ENCODE data around the gene GNAT2. TPM values are rescaled to one million over a fixed set of nuclear protein-coding genes. Genes with fewer than 3 reads are reported as not detected.

Gene GNAT2
- total RNA-seq, 2 donors from 2014 or later: not detected

DNA sequence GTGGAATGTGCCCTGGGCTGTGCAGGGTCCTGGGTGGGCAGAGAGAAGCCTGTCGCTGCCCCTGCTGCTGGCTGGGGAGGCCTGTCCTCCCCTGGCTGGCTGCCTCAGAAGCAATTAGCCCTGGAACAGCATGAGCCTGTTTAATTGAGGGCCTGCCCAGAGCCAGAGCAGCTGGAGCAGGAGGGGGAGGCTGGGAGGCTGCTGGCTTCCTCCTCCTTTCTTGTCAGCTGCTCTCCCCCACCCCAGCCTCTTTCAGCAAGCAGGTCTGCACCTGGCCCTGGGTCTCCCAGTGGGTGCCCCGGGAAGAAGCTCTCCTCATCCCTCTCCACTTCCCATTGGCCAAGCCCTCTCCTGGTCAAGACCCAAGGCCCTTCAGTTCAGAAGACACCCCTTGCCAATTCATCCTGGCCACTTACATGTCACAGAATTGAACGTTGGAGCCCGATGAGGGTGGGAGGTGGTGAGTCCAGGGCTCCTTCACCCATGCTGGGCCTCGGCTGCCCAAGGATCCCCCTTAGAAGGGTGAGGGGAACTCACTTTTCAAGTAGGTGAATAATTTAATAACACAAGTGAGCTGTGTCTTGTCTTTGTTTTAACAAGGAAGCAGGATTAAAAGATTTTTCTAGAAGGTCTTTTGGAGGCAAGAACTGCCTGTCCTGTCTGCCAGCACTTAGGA is 13.4 kb upstream of the GNAT2 start:
- Histone ChIP-seq H3K9me3 (no peaks in the 10 kb centered on the region), H3K27me3 (replicated peaks; ENCODE audit: insufficient read depth) (no peaks in the 10 kb centered on the region), H3K27ac (no peak overlapping the region), H3K4me1 (ENCODE audit: control insufficient read depth in 1 of 2, low read depth in 2 of 2) (peaks cover 4 to 6% of the 10 kb centered on the region in 2 donors), H3K36me3 (peaks cover 35% of the 10 kb centered on the region), H3K4me3 (no peak overlapping the region)
- TF ChIP-seq, protein P1, sequence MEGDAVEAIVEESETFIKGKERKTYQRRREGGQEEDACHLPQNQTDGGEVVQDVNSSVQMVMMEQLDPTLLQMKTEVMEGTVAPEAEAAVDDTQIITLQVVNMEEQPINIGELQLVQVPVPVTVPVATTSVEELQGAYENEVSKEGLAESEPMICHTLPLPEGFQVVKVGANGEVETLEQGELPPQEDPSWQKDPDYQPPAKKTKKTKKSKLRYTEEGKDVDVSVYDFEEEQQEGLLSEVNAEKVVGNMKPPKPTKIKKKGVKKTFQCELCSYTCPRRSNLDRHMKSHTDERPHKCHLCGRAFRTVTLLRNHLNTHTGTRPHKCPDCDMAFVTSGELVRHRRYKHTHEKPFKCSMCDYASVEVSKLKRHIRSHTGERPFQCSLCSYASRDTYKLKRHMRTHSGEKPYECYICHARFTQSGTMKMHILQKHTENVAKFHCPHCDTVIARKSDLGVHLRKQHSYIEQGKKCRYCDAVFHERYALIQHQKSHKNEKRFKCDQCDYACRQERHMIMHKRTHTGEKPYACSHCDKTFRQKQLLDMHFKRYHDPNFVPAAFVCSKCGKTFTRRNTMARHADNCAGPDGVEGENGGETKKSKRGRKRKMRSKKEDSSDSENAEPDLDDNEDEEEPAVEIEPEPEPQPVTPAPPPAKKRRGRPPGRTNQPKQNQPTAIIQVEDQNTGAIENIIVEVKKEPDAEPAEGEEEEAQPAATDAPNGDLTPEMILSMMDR (IDR thresholded peaks at IDR 0.05): no peak
- DNase-seq (ENCODE audit: low spot score): no peak
- no peak for ATAC-seq (ENCODE audit: insufficient number of reproducible peaks, low FRiP score, low read depth)

DNA sequence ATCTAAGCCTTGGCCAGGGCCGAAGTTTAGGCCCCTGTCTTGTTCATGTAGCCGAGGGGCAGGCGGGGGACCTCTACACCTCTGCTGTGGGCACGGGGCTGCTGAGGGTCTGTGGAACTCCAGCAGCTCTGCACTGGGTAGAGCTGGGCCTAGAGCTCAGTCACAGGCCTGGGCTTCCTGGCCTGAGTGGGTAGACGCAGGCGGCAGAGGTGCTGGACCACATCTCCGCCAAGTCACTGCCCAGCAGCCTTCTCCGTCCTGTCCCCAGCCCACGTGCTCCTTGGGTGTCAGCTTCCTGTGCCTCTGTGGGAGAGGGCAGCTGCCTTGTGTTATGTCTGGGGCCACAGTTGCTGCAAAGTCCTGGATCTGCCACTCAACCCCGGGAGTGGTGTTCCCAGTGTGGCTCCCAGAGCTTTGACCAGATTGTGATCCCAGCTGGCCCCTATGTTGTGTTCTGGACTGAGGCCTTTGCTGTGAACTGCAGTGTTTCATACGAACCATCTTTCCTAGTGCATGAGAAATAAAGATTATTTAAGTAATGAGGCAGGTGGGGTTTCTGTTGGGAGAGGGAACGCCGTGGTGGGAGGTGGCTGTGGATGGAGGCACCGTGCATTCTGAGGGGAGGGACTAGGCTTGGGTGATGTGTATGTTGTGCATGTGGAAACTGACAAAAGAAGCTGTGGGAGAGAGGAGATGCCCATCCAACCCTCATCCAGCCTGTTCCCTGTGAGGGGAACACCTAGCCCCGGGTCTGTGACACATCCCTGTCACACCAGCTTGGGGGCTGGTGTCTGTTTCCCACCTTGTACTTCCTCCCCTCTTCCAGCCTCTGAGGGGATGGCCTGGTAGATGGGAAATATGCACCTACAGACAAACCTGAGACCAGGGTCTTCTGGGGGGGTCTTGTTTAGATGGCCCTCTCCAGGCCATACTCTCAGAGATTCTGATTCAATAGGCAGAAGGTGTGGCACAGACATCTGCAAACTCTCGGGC is 12.4 kb upstream of the GNAT2 start:
- DNase-seq (ENCODE audit: low spot score): no peak
- H3K27ac ChIP-seq: no peak overlapping the region
- ATAC-seq (ENCODE audit: insufficient number of reproducible peaks, low FRiP score, low read depth): no peak

DNA sequence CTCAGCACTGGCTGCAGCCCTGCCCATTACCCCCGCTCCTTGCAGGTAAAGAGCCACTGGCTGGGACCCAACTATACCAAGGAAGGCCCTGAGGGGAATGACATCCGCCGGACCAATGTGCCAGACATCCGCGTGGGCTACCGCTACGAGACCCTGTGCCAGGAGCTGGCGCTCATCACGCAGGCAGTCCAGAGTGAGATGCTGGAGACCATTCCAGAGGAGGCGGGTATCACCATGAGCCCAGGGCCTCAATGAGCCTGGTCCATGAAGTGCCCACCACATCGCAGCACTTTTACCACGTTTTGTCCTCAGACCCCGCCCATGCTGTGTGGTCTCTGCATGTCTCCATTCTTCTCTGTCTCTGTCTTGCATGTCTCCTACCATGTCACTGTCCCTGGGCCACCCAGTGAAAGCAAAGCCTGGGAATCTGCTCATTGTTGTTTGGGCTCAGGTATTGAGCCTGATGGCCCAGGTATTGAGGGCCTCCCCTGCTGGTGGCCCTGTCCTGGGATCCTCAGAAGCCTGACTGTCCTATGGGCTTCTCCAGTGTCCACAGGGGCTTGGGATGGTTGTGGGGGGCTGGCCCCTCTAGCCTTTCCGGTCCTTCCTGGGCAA is 11.6 kb upstream of the GNAT2 start:
- no peak overlapping the region for H3K4me3 ChIP-seq
- H3K9me3 ChIP-seq: no peaks in the 10 kb centered on the region
- H3K27ac ChIP-seq: no peak overlapping the region
- peaks cover 52% of the 10 kb centered on the region for H3K36me3 ChIP-seq
- ATAC-seq (ENCODE audit: insufficient number of reproducible peaks, low FRiP score, low read depth) (no peak), DNase-seq (ENCODE audit: low spot score) (no peak)
- peaks cover under 1 to 3% of the 10 kb centered on the region in 2 donors for H3K4me1 ChIP-seq (ENCODE audit: control insufficient read depth in 1 of 2, low read depth in 2 of 2)
- H3K27me3 ChIP-seq (replicated peaks; ENCODE audit: insufficient read depth): no peaks in the 10 kb centered on the region
- TF ChIP-seq, protein P1 (IDR thresholded peaks at IDR 0.05): no peak

More for the DNA sequence above, 12.4 kb upstream of the GNAT2 start:
- Histone ChIP-seq H3K27me3 (replicated peaks; ENCODE audit: insufficient read depth) (no peaks in the 10 kb centered on the region), H3K9me3 (no peaks in the 10 kb centered on the region), H3K4me3 (no peak overlapping the region), H3K4me1 (ENCODE audit: control insufficient read depth in 1 of 2, low read depth in 2 of 2) (peaks cover 4 to 6% of the 10 kb centered on the region in 2 donors), H3K36me3 (peaks cover 44% of the 10 kb centered on the region)
- TF ChIP-seq, protein P1 (IDR thresholded peaks at IDR 0.05): no peak

DNA sequence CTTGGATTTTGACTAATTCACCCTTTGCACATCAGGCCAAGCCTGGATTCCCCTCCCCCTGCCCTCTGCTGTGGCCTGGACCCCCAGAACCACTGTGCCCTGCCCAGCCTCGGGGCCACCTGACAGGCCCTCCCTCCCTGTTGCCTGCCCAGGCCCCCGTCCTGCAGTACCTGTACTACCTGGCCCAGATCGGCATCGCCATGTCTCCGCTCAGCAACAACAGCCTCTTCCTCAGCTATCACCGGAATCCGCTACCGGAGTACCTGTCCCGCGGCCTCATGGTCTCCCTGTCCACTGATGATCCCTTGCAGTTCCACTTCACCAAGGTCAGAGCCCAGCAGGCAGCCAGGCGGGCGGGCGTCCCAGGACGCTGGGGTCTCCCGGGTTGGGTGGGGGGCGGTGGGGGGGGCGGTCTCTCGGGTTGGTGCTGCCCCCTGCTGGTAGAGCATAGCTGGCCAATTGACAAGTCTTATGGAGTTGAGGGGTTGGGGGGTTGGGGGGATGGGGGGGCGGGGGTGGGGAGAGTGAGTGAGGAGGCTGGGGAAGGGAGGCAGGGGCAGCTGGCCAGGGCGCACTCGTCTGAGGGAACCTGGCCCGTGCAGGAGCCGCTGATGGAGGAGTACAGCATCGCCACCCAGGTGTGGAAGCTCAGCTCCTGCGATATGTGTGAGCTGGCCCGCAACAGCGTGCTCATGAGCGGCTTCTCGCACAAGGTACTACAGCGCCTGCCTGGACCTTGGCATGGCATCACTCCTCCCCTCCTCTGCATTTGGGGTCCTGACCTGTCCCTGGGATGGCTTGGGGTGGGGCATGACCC is 10.9 kb upstream of the GNAT2 start:
- Histone ChIP-seq H3K36me3 (peaks cover 52% of the 10 kb centered on the region), H3K27ac (no peak overlapping the region), H3K9me3 (no peaks in the 10 kb centered on the region), H3K27me3 (replicated peaks; ENCODE audit: insufficient read depth) (no peaks in the 10 kb centered on the region), H3K4me1 (ENCODE audit: control insufficient read depth in 1 of 2, low read depth in 2 of 2) (no peaks in the 10 kb centered on the region), H3K4me3 (no peak overlapping the region)
- no peak for DNase-seq (ENCODE audit: low spot score)
- ATAC-seq (ENCODE audit: insufficient number of reproducible peaks, low FRiP score, low read depth): no peak
- TF ChIP-seq, protein P1 (IDR thresholded peaks at IDR 0.05): peak; percentile 59
